ENCODE measurements around the gene SPEG.

The SPEG gene

DNA sequence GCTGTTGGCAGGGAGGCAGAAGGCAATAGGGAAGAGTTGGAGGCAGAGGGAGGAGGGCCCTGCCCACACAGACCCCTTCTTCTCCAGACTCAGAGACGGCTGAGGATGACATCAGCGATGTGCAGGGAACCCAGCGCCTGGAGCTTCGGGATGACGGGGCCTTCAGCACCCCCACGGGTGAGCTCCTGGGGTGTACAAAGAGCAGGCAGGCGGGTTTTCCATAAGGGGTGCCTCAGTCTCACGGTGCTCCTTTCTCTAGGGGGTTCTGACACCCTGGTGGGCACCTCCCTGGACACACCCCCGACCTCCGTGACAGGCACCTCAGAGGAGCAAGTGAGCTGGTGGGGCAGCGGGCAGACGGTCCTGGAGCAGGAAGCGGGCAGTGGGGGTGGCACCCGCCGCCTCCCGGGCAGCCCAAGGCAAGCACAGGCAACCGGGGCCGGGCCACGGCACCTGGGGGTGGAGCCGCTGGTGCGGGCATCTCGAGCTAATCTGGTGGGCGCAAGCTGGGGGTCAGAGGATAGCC lies 10.0 kb downstream of the SPEG start:
- DNase-seq: no peak

DNA sequence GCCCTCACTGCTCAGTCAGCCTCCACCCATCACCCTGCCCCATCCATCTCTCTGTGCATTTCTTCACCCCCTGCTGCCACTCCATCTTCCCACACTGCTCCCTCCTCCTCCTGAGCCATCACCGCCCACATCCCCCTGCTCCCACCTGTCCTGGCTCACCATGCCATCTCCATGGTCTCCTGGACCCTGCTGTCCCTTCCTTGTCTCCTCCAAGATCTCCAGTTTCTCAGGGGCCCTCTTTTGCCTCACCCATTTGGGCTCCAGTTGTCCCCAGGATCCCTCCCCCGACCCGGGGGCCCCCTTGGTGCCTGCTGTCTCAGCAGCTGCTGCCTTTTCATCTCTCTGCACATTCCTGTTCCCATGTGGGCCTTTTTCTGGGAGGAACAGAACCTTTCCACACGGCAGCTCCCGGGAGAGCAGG lies 10.6 kb downstream of the SPEG start:
- DNase-seq: no peak

DNA sequence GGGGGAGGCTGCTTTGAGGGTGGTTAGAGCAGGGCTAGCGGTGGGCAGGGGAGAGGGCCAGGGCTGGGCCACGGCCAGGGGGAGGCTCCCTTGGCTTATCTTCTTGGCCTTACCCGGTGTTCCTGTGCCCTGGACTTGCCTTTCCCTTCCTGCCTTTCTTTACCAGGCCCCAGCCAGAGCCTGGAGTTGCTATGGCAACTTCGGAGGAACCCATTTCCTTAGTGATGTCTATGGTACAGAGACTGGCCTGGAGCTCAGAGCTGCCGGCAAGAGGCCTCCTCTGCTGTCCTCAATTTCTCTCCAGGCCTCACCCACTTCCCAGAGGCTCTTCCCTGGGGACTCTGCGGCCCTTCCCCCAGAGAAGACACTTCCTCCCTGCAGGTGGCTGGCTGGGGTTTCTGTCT lies 11.5 kb downstream of the SPEG start:
- DNase-seq: no peak

DNA sequence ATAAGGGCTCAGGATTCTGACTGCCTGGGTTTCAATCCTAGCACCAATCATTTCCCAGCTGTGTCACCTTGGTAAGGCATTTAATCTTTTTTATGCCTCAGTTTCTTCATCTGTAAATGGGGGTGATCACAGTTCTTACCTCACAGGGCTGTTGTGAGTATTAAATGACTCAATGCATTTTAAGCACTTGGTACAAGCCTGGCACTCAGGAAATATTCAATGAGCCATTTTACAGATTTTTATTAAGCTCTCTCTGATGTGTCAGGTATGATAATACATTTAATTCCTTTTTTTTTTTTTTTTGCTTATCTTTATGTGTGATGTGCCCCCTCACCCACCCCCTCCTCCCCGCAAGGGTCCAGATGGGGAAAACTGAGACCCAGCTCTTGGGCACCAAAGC lies 12.0 kb downstream of the SPEG start:
- DNase-seq: no peak

DNA sequence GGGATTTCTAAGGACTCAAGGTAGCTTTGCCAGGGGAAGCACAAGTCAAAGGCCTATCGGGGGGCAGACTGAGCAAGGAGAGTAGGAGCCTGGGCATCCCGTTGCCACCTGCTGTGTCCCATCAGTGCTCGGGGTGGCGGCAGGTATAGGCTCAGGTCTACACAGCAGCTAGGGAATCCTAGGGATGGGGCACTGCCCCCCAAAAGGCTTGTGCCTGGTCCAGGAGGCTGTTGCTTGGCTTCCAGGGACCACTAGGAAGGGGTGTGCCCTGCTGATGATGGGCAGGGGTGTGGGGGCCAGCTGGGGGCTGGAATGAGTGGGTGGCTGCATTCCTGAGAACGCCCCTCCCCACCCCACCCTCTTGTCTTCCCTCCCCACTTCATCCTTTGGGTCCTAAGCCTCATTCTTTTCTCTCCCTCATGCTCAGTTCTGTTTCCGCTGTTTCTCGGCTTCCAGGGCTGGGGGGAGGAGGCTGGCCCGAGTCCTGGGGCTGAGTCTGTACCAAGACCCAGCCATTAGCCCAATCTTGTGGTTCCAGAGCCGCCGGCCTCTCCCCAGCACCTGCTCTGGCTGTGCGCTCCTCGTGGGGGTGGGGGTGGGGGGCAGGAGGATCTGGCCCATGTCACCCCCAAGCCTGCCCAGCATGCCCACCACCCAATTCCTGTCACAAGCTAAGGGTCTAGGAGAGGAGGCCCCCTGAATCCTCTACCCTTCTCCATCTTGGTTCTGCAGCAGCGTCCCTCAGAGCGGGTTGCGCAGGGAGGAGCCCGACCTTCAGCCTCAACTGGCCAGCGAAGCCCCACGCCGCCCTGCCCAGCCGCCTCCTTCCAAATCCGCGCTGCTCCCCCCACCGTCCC lies 12.8 kb downstream of the SPEG start:
- DNase-seq: no peak

DNA sequence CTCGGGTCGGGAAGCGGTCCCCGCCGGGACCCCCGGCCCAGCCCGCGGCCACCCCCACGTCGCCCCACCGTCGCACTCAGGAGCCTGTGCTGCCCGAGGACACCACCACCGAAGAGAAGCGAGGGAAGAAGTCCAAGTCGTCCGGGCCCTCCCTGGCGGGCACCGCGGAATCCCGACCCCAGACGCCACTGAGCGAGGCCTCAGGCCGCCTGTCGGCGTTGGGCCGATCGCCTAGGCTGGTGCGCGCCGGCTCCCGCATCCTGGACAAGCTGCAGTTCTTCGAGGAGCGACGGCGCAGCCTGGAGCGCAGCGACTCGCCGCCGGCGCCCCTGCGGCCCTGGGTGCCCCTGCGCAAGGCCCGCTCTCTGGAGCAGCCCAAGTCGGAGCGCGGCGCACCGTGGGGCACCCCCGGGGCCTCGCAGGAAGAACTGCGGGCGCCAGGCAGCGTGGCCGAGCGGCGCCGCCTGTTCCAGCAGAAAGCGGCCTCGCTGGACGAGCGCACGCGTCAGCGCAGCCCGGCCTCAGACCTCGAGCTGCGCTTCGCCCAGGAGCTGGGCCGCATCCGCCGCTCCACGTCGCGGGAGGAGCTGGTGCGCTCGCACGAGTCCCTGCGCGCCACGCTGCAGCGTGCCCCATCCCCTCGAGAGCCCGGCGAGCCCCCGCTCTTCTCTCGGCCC lies 13.6 kb downstream of the SPEG start:
- DNase-seq: no peak

DNA sequence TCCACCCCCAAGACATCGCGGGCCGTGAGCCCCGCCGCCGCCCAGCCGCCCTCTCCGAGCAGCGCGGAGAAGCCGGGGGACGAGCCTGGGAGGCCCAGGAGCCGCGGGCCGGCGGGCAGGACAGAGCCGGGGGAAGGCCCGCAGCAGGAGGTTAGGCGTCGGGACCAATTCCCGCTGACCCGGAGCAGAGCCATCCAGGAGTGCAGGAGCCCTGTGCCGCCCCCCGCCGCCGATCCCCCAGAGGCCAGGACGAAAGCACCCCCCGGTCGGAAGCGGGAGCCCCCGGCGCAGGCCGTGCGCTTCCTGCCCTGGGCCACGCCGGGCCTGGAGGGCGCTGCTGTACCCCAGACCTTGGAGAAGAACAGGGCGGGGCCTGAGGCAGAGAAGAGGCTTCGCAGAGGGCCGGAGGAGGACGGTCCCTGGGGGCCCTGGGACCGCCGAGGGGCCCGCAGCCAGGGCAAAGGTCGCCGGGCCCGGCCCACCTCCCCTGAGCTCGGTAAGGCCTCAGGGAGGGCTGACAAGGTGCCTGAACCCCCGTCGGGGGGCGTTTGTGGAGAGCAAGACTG lies 14.2 kb downstream of the SPEG start:
- no peak for DNase-seq

DNA sequence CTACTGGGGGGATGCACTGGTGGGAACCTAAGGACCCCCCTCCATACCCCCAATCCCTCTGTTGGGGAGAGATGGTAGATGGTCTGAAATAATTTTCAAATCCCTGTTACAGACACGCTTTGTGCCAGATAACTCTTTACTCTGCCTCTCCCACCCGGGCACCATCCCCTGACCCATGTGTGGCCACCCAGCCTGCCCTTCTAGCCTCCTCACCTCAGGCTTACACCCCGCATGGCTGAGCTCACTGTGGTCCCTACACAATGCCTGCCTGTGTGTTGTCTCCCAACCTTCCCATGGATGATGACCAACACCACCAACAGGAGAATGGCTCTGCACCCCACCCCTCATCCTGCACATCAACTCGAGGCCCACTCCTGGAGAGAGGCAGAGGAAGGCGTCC lies 15.0 kb downstream of the SPEG start:
- no peak for DNase-seq

DNA sequence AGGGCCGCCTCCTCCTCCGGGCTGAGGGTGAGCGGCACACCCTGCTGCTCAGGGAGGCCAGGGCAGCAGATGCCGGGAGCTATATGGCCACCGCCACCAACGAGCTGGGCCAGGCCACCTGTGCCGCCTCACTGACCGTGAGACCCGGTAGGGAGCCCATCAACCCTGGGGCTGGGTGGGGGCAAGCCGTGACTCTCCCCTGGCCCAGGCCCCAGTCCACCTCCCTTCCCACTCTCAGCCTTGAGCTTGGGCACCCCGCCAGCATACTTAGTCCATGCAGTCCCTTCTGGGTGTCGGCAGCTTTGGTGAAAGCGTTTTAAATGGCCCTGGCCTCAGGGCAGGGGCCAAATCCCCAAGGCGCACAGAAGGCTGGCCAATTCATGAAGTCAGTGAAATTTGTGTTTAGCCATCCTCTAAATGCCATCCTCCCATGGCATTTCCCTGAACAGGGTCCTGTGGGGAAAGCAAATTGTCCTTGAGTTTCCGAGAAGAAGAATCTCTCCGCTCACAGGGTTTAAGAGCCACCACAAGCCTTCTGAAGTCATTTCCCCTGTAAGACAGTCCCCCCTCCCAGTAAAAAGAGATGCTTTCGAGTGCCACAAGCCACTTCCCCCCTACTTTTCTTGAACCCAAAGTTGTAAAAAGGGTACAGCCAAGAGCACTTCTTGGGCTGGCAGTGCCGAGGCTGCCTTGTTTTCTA lies 17.2 kb downstream of the SPEG start:
- DNase-seq: no peak

DNA sequence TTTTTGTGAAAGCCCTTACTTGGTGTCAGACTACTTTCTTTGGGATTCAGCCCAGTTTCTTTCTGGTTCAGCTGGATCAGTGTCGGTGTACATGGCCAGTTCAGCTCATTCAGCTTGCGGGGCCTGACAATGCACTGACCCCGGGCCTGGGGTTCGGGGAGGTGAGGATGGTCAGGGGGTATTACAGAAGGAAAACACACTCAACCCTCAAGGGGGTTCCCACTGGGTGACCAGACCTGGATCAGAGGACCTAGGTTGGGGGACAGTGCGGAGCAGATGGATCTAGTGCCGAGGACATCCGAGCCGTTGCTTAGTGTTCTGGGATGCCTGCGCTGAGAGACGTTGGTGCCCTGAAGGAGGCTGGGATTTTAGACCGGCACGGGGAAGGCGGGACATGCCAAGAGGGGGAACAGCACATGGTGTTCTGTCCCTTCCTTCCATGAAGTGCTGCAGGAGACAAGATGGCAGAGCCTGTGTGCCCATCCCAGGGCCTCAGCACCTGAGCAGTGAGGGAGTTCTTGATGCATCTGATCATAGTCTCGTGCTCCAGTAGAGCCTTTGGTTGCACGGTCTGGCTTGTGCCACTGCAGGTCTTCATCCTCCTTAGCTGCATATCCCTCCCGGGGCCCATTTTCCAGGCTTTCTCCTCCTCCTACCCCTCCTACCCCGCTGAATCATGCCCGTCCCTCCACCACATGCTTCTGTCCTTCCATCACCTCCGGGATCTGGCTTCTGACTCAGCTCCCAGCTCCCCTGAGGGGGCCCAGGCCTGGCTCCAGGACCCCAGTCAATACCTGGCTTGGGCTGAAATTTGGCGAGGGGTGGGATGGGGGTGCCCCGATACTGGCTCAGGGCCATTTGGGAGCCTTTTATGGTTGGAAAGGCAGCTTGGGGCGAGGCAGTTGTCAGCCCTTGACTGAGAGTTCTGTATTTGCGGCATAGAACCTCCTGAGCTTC lies 18.0 kb downstream of the SPEG start:
- no peak for DNase-seq

DNA sequence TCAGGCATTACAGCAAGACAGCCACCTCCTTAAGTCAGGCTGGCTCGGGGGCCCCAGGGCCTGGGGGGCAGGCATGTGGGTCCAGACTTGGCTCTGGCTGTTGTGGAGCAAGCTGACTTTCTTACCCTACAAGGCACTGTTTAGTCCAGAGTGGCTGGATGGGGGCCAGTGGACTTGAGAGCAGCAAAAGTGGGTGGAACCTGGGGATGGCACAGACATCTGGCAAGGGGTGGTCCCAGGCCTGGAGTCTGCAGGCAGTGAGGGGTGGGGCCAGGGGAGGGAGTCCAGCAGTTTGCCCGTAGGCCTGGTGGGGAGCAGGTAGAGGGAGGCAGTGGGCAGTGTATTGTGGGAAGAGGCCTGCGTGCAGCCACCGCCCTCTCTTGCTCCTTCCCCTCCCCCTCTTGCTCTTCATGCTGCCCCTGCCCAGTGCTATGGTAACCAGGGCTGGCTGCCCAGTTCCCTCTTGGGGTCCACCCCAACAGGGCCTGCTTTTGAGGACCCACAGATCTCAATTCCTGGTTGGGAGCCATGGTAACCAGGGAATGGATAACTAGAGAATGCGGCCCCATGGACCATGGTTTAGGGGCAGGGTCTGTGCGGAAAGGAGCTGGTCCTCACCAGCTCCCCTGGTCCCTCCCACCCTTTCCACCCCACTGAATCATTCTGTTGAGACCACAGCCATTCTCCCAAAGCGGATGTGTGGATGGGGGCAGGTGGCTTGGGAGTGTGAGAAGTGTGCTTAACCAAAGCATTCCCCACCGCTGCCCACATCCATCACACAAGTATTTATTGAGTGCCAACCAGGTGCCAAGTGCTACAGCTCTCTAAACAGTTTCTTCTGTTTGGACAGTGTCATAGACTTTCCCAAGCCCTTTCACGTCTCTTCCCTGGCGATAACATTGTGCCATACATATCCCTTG lies 19.3 kb downstream of the SPEG start:
- DNase-seq: no peak

DNA sequence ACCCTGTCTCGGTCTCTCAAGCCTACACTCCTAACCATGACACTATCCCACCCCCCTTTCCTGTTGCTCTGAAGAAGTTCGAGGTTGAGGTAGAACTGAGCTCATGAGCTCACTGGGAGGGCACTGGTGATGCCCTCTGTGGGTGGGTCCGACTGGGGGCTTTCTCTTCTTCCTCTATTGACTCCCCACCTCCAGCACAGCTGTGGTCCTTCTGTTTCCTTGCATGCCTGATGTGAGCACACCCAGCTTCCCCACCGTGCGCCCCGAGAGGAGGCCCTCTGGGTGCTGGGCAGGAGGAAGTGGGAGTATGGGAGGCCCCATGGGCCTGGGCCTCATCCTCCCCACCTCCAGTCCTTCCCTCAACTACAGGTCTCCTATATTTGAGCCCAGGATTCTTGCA lies 20.9 kb downstream of the SPEG start:
- no peak for DNase-seq

DNA sequence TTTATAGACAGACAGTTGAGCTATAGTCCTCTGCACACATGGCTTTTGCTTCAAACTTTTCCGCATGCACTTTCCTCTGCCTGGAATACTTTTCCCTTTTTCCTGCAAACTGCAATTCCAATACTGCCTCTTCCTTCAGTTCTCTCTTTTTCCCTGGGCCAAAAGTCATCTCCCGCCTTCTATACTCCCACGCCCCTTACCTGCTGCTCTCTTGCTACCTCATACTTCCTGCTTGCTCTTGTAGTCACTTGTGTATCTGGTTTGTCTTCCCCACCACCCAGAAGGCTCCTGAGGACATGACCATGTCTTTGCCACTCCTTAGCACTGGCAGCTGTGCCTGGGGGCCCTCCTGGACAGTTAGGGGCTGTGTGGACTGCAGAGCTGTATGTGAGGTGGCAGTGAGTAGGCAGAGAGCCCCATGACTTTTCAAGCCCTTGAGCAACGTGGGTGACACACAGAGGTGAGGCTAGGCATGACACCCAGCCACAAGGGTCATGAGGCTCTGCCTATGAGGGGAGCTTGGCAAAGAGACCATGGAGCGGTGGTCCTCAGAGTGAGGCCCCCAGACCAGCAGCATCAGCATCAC lies 23.2 kb downstream of the SPEG start:
- peak; percentile 14 to 22 for DNase-seq

DNA sequence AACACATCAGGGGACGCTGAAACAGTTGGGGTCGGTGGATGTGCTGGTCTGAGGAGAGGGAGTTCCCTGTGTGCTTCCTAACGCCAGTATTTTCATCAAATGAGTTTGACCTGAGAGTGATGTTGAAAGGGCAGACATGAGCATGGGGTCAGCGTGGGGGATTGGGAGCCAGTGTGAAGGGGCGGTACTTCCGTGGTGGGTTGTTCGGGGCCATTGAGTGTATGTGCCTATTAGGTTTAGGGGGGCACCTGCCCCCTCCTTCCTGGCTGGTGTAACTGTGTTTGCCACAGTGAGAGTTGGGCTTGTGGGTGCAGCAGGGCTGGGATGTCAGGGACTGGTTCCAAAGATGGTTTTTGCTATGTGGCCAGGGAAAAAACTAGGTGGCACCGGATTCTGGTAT lies 24.4 kb downstream of the SPEG start:
- DNase-seq: no peak

DNA sequence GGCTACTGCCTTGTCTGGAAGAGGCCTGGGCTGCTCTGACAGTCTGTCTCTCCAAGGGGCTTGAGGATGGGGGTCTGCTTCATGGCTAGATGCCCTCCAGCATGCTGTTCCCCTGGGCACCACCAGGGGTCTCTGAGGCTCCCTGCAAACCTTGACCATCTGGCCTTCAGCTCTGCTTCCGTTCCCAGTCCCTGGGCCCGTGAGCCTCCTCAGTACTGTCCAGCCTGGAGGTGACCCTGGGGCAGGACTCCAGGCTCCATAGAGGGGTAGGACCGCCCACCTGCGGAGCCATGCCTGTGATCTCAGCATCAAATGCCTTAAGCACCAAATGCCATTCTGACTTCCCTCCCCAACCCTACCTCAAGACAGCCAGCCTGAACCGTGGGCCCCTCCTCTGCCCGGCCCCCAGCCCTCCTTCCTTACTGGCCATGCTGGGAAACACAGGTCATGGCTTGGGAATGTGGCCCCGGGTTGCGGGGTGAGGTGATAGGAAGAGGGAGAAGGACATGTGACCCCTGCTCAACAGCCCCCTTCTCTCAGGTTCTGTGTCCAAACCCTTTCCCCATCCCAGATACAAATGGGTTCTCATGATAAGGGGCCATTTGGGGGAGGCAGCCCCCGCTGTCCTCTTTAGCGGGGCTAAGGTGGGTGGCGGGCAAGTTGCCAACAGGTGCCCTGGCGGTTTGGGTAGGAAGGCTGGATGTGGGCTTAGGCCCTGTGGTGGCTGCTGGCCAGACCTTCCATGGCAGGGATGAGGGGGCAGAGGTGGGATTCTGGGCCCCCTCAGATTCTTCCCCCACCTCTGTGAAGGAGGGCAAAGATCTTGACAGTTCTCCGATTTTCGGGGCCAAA lies 25.0 kb downstream of the SPEG start:
- peak; percentile 44 to 52 for DNase-seq

DNA sequence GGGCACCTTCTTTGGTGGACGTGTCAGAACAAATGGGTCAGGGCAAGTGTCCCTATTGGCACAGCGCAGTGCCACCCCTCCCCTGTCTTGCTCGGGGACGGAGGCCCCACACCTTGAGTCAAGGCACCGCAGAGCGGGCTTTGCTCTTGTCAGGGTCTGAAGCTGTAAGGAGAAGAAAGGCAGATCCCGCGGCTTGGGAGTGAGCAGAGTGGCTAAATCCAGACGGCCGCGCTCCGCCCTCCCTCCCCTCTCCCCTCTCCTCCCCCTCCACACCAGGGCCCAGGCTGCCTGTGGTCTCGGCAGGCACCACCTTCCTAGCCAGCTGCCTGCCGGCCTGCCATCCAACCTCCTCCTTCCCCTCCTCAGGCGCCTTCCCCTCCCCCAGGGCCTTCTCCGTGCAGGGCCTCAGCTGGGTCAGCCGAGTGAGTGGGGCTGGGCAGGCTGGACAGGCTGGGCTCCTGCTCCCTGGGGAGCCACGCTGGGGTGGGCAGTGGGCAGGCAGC lies 25.8 kb downstream of the SPEG start:
- no peak for DNase-seq

DNA sequence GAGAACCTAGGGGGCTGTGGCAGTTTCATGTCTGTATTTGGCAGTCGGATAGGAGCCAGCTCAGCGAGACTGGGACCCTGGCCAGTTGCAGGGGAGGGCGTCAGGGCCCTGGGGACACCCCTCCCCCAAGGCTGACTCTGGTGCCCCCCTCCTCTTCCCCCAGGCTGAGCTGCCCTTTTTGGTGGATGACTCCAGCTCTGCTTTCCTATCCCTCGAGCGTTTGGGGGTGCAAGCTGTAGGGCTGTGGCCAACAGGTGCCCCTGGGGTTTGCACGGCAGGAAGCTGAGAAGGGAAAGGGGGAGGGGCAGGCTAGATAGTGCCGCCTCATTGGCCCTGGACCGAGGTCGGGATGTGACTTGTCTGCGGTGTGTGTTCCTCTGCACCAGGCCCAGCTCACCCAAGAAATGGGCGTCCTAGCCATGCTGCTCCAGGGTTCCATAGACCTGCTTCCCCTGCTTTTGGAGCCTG lies 26.4 kb downstream of the SPEG start:
- no peak for DNase-seq

DNA sequence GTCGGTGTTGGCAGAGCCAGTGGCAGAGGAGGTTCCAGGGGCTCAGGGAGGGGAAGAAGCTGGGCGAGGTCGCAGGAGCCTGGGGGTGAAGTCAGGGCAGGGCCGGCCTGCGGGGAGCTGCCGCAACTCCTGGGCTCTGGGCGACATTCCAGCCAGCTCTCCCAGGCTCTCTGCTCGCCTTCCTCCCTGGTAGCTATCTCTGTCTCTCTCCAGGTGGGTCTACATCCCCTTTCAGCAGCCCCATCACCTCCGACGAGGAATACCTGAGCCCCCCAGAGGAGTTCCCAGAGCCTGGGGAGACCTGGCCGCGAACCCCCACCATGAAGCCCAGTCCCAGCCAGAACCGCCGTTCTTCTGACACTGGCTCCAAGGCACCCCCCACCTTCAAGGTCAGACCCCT lies 27.0 kb downstream of the SPEG start:
- no peak for DNase-seq

DNA sequence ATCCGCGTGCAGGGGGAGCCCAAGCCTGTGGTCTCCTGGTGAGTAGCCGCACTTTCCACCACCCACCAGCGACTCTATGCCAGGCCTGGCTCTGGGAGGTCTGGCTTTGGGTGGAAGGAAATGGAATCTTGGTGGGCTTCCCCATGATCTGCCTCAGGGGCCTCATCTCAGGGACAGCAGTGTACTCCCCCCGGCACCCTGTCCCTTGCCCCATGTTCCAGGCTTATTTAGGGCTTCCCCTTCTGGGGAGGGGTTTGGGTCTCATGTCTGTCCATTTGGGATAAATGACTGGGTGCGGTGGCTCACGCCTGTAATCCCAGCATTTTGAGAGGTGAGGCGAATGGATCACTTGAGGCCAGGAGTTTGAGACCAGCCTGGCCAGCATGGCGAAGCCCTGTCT lies 27.7 kb downstream of the SPEG start:
- DNase-seq: no peak

All from activated CD4-positive, alpha-beta T cell treated with anti-CD3 and anti-CD28 coated beads, Interleukin-2, amount 50 U/mL, for 48 hours (primary cell).